Vagina (tissue), 2 donors: ENCODE results near the gene PKD1L1. TPM values are rescaled to one million over a fixed set of nuclear protein-coding genes. Genes with fewer than 3 reads are reported as not detected.

ENCODE experiments used
- DNase-seq, 2 donors: peaks; one replicate each; pipeline ENCODE4 v3.0.0-alpha.2; 2017; ENCODE audit errors: extremely low spot score in 2 of 2
- H3K27ac ChIP-seq: fragments of 200-600 bp; sonication (generic); one replicate; pipeline ENCODE4 v1.5.1; 2019
- H3K27me3 ChIP-seq: fragments of 200-600 bp; sonication (generic); one replicate; pipeline ENCODE4 v1.5.1; 2019
- H3K36me3 ChIP-seq, 2 donors: fragments of 200-600 bp; sonication (generic); one replicate each; pipeline ENCODE4 v1.5.1; 2017 to 2019
- H3K4me1 ChIP-seq: fragments of 200-600 bp; sonication (generic); one replicate; pipeline ENCODE4 v1.5.1; 2019
- H3K4me3 ChIP-seq, 2 donors: fragments of 200-600 bp; sonication (generic); 1 replicate in 1 of 2; 2 replicates in 1 of 2; pipeline ENCODE4 v1.5.1; 2016 to 2019
- H3K9me3 ChIP-seq: fragments of 200-600 bp; sonication (generic); one replicate; pipeline ENCODE4 v1.5.1; 2019
- CTCF ChIP-seq, 3 experiments: fragments of 450-650 bp in 2 of 3; fragments of 200-600 bp in 1 of 3; sonication (generic) in 1 of 3; IDR thresholded peaks; one replicate each; pipeline ENCODE4 v1.5.1; 2017 to 2019; ENCODE audit warnings: antibody characterized with exemption in 3 of 3, mild to moderate bottlenecking in 2 of 3, moderate library complexity in 2 of 3
- POLR2A ChIP-seq, 2 donors: fragments of 450-650 bp; IDR thresholded peaks; one replicate each; pipeline ENCODE4 v1.6.1; 2017; ENCODE audit warnings: antibody characterized with exemption in 2 of 2, mild to moderate bottlenecking in 2 of 2, moderate library complexity in 2 of 2
- POLR2AphosphoS5 ChIP-seq, 2 donors: sonication (generic); formaldehyde crosslinking; IDR thresholded peaks; one replicate each; pipeline ENCODE4 v1.9.0; 2017; ENCODE audit warnings: antibody characterized with exemption in 2 of 2, mild to moderate bottlenecking in 2 of 2, low read depth in 1 of 2; ENCODE audit not compliant: insufficient read depth in 1 of 2
- intact Hi-C: fragments of 100-400 bp; cut with DNase I; formaldehyde crosslinking; loops from one replicate; pipeline ENCODE4 v1.15.1; 2023
- total RNA-seq: library from RNA; depleted of rRNA; stranded (reverse); fragments of >200 nt; gene quantifications from one replicate; pipeline ENCODE4 v1.2.3, GENCODE V29; 2016

Gene PKD1L1
- total RNA-seq, 1 donor from 2014 or later: 0.49 TPM

- no peak overlapping the region for H3K27ac ChIP-seq
- H3K9me3 ChIP-seq: no peaks in the 10 kb centered on the region
- no peaks in the 10 kb centered on the region for H3K4me1 ChIP-seq
- intact Hi-C loops: no loop called here
- H3K36me3 ChIP-seq: no peaks in the 10 kb centered on the region
- H3K27me3 ChIP-seq: no peaks in the 10 kb centered on the region
- TF ChIP-seq POLR2AphosphoS5 (IDR thresholded peaks at IDR 0.05; ENCODE audit: insufficient read depth in 1 of 2, low read depth in 1 of 2) (no peak), POLR2A (IDR thresholded peaks at IDR 0.05) (no peak), CTCF (IDR thresholded peaks at IDR 0.05) (no peak)
- no peak overlapping the region for H3K4me3 ChIP-seq
- no peak for DNase-seq
These were observed 175.8 kb downstream of the PKD1L1 start for GRCh38 chr7:47772492-47772891.

- intact Hi-C loops: no loop called here
- Histone ChIP-seq H3K4me1 (no peaks in the 10 kb centered on the region), H3K9me3 (no peaks in the 10 kb centered on the region), H3K36me3 (no peaks in the 10 kb centered on the region), H3K4me3 (no peak overlapping the region), H3K27me3 (no peaks in the 10 kb centered on the region), H3K27ac (no peak overlapping the region)
- no peak for DNase-seq
- TF ChIP-seq POLR2AphosphoS5 (IDR thresholded peaks at IDR 0.05; ENCODE audit: insufficient read depth in 1 of 2, low read depth in 1 of 2): no peak
- TF ChIP-seq CTCF (IDR thresholded peaks at IDR 0.05): no peak
- no peak for TF ChIP-seq POLR2A (IDR thresholded peaks at IDR 0.05)
These were observed 176.3 kb downstream of the PKD1L1 start for GRCh38 chr7:47771990-47772360.

GRCh38 chr7:47771336-47771989 is 176.8 kb downstream of the PKD1L1 start:
- no peak for DNase-seq
- TF ChIP-seq POLR2A (IDR thresholded peaks at IDR 0.05) (no peak), CTCF (IDR thresholded peaks at IDR 0.05) (no peak), POLR2AphosphoS5 (IDR thresholded peaks at IDR 0.05; ENCODE audit: insufficient read depth in 1 of 2, low read depth in 1 of 2) (no peak)
- no peak overlapping the region for H3K4me3 ChIP-seq
- H3K9me3 ChIP-seq: no peaks in the 10 kb centered on the region
- intact Hi-C loops: no loop called here
- H3K27me3 ChIP-seq: no peaks in the 10 kb centered on the region
- H3K27ac ChIP-seq: no peak overlapping the region
- no peaks in the 10 kb centered on the region for H3K4me1 ChIP-seq
- no peaks in the 10 kb centered on the region for H3K36me3 ChIP-seq

- Histone ChIP-seq H3K27me3 (no peaks in the 10 kb centered on the region), H3K4me1 (peaks cover 5% of the 10 kb centered on the region), H3K4me3 (no peak overlapping the region), H3K9me3 (no peaks in the 10 kb centered on the region), H3K36me3 (no peaks in the 10 kb centered on the region), H3K27ac (no peak overlapping the region)
- TF ChIP-seq CTCF (IDR thresholded peaks at IDR 0.05) (no peak), POLR2AphosphoS5 (IDR thresholded peaks at IDR 0.05; ENCODE audit: insufficient read depth in 1 of 2, low read depth in 1 of 2) (no peak), POLR2A (IDR thresholded peaks at IDR 0.05) (no peak)
- DNase-seq: no peak
- intact Hi-C loops: no loop called here
These were observed 182.1 kb downstream of the PKD1L1 start for GRCh38 chr7:47766126-47766525.

- DNase-seq: no peak
- Histone ChIP-seq H3K4me1 (peaks cover 5% of the 10 kb centered on the region), H3K27ac (no peak overlapping the region), H3K27me3 (no peaks in the 10 kb centered on the region), H3K9me3 (no peaks in the 10 kb centered on the region), H3K4me3 (no peak overlapping the region), H3K36me3 (no peaks in the 10 kb centered on the region)
- intact Hi-C loops: no loop called here
- no peak for TF ChIP-seq POLR2AphosphoS5 (IDR thresholded peaks at IDR 0.05; ENCODE audit: insufficient read depth in 1 of 2, low read depth in 1 of 2)
- no peak for TF ChIP-seq CTCF (IDR thresholded peaks at IDR 0.05)
- TF ChIP-seq POLR2A (IDR thresholded peaks at IDR 0.05): no peak
These were observed 182.8 kb downstream of the PKD1L1 start for GRCh38 chr7:47765373-47765979.
